ENCODE results near the gene RPS21. TPM values are rescaled to one million over a fixed set of nuclear protein-coding genes. Genes with fewer than 3 reads are reported as not detected.

The RPS21 gene
- total RNA-seq, 1 donor from 2014 or later: 1,629 TPM

DNA sequence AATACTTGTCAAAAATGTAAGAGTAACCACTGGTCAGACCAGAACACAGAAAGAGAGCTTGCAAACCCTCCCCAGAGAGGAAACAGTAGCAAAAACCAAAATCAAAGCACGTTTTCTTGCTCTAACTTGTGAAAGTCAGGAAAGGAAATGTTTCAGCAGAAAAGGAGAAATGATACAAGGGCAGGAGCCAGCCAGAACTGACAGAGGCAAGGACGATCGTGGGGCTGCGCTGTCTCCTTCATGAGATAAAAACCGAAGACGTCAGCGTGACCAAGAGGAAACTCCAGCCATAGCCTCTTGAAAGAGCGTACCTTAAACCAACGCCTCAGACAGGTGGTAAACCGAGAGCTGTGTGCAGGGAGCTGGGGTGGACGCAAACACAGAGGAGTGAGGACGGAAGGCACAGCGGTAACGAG is 47.2 kb upstream of the RPS21 start:
- Histone ChIP-seq H3K4me1 (no peaks in the 10 kb centered on the region), H3K27me3 (no peaks in the 10 kb centered on the region), H3K9me3 (ENCODE audit: low read depth) (no peaks in the 10 kb centered on the region), H3K79me2 (ENCODE audit: low read depth) (no peaks in the 10 kb centered on the region), H3K27ac (no peak overlapping the region), H3K4me3 (no peak overlapping the region), H2AFZ (replicated peaks) (no peak overlapping the region), H3F3A (ENCODE audit: low read depth) (peaks cover 4% of the 10 kb centered on the region), H3K36me3 (no peaks in the 10 kb centered on the region), H3K4me2 (no peak overlapping the region), H3K9ac (no peak overlapping the region), H4K20me1 (ENCODE audit: low read depth) (no peaks in the 10 kb centered on the region)
- Mint-ChIP-seq H3K4me1 (no peaks in the 10 kb centered on the region), H3K27ac (no peak overlapping the region), H3K9me3 (no peaks in the 10 kb centered on the region), H3K27me3 (ENCODE audit: insufficient read depth, low read depth) (peaks cover 3% of the 10 kb centered on the region), H3K4me3 (no peak overlapping the region), H3K36me3 (peaks cover 6% of the 10 kb centered on the region)
- no peak for DNase-seq (ENCODE audit: low spot score)
- TF ChIP-seq EZH2 (IDR thresholded peaks at IDR 0.05) (no peak), EZH2phosphoT487 (IDR thresholded peaks at IDR 0.05) (no peak), CTCF (IDR thresholded peaks at IDR 0.05) (no peak)

DNA sequence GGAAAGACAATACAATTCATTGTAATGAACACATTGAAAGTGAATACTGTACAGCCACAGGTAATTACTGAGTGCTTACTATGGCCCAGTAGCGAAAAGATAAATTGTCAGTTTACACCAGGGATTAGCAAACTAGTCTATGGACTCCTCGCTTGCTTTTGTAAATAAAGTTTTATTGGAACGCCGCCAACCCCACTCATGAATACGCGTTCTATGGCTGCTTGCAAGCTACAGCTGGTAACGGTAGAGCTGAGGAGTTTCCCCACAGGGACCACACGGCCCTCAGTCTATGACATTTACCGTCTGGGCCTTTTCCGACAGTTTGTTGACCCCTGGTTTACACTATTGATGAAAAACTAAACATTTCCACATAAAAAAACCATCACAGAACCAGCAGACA is 44.0 kb upstream of the RPS21 start:
- H3K27ac ChIP-seq: no peak overlapping the region
- no peak overlapping the region for H3K4me3 ChIP-seq
- H3K36me3 Mint-ChIP-seq: peaks cover 9% of the 10 kb centered on the region
- H3F3A ChIP-seq (ENCODE audit: low read depth): peaks cover 4% of the 10 kb centered on the region
- H3K27me3 Mint-ChIP-seq (ENCODE audit: insufficient read depth, low read depth): peaks cover 5% of the 10 kb centered on the region
- H4K20me1 ChIP-seq (ENCODE audit: low read depth): no peaks in the 10 kb centered on the region
- H3K4me1 ChIP-seq: no peaks in the 10 kb centered on the region
- H3K4me2 ChIP-seq: no peak overlapping the region
- H3K9me3 Mint-ChIP-seq: no peaks in the 10 kb centered on the region
- H3K27me3 ChIP-seq: no peaks in the 10 kb centered on the region
- H3K79me2 ChIP-seq (ENCODE audit: low read depth): no peaks in the 10 kb centered on the region
- TF ChIP-seq EZH2 (IDR thresholded peaks at IDR 0.05) (no peak), CTCF (IDR thresholded peaks at IDR 0.05) (no peak), EZH2phosphoT487 (IDR thresholded peaks at IDR 0.05) (no peak)
- DNase-seq (ENCODE audit: low spot score): no peak
- no peak overlapping the region for H2AFZ ChIP-seq (replicated peaks)
- H3K4me1 Mint-ChIP-seq: no peaks in the 10 kb centered on the region
- no peak overlapping the region for H3K27ac Mint-ChIP-seq
- no peak overlapping the region for H3K4me3 Mint-ChIP-seq
- no peak overlapping the region for H3K9ac ChIP-seq
- H3K9me3 ChIP-seq (ENCODE audit: low read depth): no peaks in the 10 kb centered on the region
- no peaks in the 10 kb centered on the region for H3K36me3 ChIP-seq

DNA sequence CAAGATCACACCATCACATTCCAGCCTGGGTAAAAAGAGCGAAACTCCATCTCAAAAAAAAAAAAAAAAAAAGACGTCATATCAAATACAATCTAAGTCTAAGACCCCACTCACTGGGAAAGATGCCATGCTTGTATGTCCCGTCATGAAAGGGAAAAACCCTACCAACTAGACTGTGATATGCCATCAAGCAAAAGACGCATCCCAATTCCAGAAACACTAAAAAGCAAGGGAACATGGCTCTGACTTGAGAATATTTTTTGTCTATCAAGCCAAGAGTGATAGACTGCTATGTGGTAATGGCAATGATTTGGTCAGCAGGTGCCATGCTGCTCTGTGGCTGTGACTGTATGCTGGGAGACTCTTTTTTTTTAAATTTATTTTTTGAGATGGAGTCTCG is 42.8 kb upstream of the RPS21 start:
- no peak for TF ChIP-seq EZH2phosphoT487 (IDR thresholded peaks at IDR 0.05)
- TF ChIP-seq EZH2 (IDR thresholded peaks at IDR 0.05): no peak
- TF ChIP-seq CTCF (IDR thresholded peaks at IDR 0.05): no peak
- Histone ChIP-seq H2AFZ (replicated peaks) (no peak overlapping the region), H3K4me3 (no peak overlapping the region), H3K9me3 (ENCODE audit: low read depth) (no peaks in the 10 kb centered on the region), H3K36me3 (no peaks in the 10 kb centered on the region), H3K9ac (no peak overlapping the region), H3K27me3 (no peaks in the 10 kb centered on the region), H3K27ac (no peak overlapping the region), H4K20me1 (ENCODE audit: low read depth) (no peaks in the 10 kb centered on the region), H3K4me2 (no peak overlapping the region), H3K4me1 (no peaks in the 10 kb centered on the region), H3F3A (ENCODE audit: low read depth) (peaks cover 4% of the 10 kb centered on the region), H3K79me2 (ENCODE audit: low read depth) (no peaks in the 10 kb centered on the region)
- Mint-ChIP-seq H3K27me3 (ENCODE audit: insufficient read depth, low read depth) (peaks cover 7% of the 10 kb centered on the region), H3K4me1 (no peaks in the 10 kb centered on the region), H3K9me3 (peaks cover 4% of the 10 kb centered on the region), H3K27ac (no peak overlapping the region), H3K4me3 (no peak overlapping the region), H3K36me3 (peaks cover 15% of the 10 kb centered on the region)
- DNase-seq (ENCODE audit: low spot score): no peak
